ENCODE results near the gene RAVER2. TPM values are rescaled to one million over a fixed set of nuclear protein-coding genes. Genes with fewer than 3 reads are reported as not detected.

RAVER2 gene
- total and polyA plus RNA-seq, 2 experiments from 2014 or later = 14.1 to 28.6 TPM

- DNase-seq (ENCODE audit: low spot score) = no peak
- Histone ChIP-seq H3K4me2 (no peak overlapping the region), H3K79me2 (no peaks in the 10 kb centered on the region), H3K9me3 (ENCODE audit: low read depth) (no peaks in the 10 kb centered on the region), H3K27ac (no peak overlapping the region), H3K27me3 (no peaks in the 10 kb centered on the region), H3K4me3 (no peak overlapping the region), H2AFZ (no peak overlapping the region), H3K9me2 (replicated peaks; ENCODE audit: insufficient read depth) (no peaks in the 10 kb centered on the region), H3K4me1 (ENCODE audit: insufficient read depth) (no peaks in the 10 kb centered on the region), H4K20me1 (ENCODE audit: insufficient read depth, poor library complexity, severe bottlenecking) (no peaks in the 10 kb centered on the region), H3K36me3 (replicated peaks; ENCODE audit: insufficient read depth, low read depth) (no peaks in the 10 kb centered on the region)
- 51% methylated on average over 2 of the region's 2 CpGs for WGBS (ENCODE audit: low lambda C conversion rate, missing lambda C conversion rate)
- TF ChIP-seq EZH2 (IDR thresholded peaks at IDR 0.05; ENCODE audit: borderline replicate concordance) (no peak), EZH2phosphoT487 (IDR thresholded peaks at IDR 0.05; ENCODE audit: low read depth, severe bottlenecking, unreplicated experiment) (no peak)
- TF ChIP-seq, protein P1, sequence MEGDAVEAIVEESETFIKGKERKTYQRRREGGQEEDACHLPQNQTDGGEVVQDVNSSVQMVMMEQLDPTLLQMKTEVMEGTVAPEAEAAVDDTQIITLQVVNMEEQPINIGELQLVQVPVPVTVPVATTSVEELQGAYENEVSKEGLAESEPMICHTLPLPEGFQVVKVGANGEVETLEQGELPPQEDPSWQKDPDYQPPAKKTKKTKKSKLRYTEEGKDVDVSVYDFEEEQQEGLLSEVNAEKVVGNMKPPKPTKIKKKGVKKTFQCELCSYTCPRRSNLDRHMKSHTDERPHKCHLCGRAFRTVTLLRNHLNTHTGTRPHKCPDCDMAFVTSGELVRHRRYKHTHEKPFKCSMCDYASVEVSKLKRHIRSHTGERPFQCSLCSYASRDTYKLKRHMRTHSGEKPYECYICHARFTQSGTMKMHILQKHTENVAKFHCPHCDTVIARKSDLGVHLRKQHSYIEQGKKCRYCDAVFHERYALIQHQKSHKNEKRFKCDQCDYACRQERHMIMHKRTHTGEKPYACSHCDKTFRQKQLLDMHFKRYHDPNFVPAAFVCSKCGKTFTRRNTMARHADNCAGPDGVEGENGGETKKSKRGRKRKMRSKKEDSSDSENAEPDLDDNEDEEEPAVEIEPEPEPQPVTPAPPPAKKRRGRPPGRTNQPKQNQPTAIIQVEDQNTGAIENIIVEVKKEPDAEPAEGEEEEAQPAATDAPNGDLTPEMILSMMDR (IDR thresholded peaks at IDR 0.05; ENCODE audit: poor library complexity) = no peak
These were observed 23.7 kb upstream of the RAVER2 start for GRCh38 chr1:64721135-64721534.

GRCh38 chr1:64721576-64722145 is 23.2 kb upstream of the RAVER2 start:
- Histone ChIP-seq H3K4me2 (no peak overlapping the region), H3K79me2 (no peaks in the 10 kb centered on the region), H2AFZ (no peak overlapping the region), H3K9me2 (replicated peaks; ENCODE audit: insufficient read depth) (no peaks in the 10 kb centered on the region), H3K9me3 (ENCODE audit: low read depth) (no peaks in the 10 kb centered on the region), H4K20me1 (ENCODE audit: insufficient read depth, poor library complexity, severe bottlenecking) (no peaks in the 10 kb centered on the region), H3K36me3 (replicated peaks; ENCODE audit: insufficient read depth, low read depth) (no peaks in the 10 kb centered on the region), H3K27ac (no peak overlapping the region), H3K4me3 (no peak overlapping the region), H3K4me1 (ENCODE audit: insufficient read depth) (no peaks in the 10 kb centered on the region), H3K27me3 (no peaks in the 10 kb centered on the region)
- TF ChIP-seq, protein P1 (IDR thresholded peaks at IDR 0.05; ENCODE audit: poor library complexity) = no peak
- no peak for TF ChIP-seq EZH2phosphoT487 (IDR thresholded peaks at IDR 0.05; ENCODE audit: low read depth, severe bottlenecking, unreplicated experiment)
- no peak for TF ChIP-seq EZH2 (IDR thresholded peaks at IDR 0.05; ENCODE audit: borderline replicate concordance)
- no peak for DNase-seq (ENCODE audit: low spot score)
- 87% methylated on average over 2 of the region's 2 CpGs for WGBS (ENCODE audit: low lambda C conversion rate, missing lambda C conversion rate)

DNA sequence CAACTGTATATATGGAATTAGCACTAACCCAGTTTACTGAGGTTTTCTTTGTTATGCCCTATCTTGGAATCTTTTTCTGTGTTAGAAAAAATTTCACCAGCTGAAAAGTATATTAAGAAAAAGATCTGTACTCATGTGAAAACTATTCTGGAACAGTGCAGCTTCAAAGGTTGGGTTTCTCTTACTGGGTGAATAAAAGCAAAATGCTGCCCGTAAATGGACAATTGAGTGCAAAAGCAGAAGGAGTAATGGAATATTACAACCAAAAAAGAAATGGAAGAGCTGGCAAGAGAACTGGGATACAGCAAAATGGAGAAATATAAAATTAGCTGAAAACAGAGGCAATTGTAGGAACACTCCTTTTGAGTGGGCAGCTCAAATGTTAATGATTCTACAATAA is 17.0 kb upstream of the RAVER2 start:
- no peaks in the 10 kb centered on the region for H3K79me2 ChIP-seq
- H3K27me3 ChIP-seq = no peaks in the 10 kb centered on the region
- no peak for TF ChIP-seq EZH2 (IDR thresholded peaks at IDR 0.05; ENCODE audit: borderline replicate concordance)
- TF ChIP-seq, protein P1 (IDR thresholded peaks at IDR 0.05; ENCODE audit: poor library complexity) = no peak
- no peak for TF ChIP-seq EZH2phosphoT487 (IDR thresholded peaks at IDR 0.05; ENCODE audit: low read depth, severe bottlenecking, unreplicated experiment)
- H3K36me3 ChIP-seq (replicated peaks; ENCODE audit: insufficient read depth, low read depth) = no peaks in the 10 kb centered on the region
- no peak overlapping the region for H3K27ac ChIP-seq
- H4K20me1 ChIP-seq (ENCODE audit: insufficient read depth, poor library complexity, severe bottlenecking) = no peaks in the 10 kb centered on the region
- H2AFZ ChIP-seq = no peak overlapping the region
- H3K4me1 ChIP-seq (ENCODE audit: insufficient read depth) = no peaks in the 10 kb centered on the region
- DNase-seq (ENCODE audit: low spot score) = no peak
- H3K9me3 ChIP-seq (ENCODE audit: low read depth) = no peaks in the 10 kb centered on the region
- no peak overlapping the region for H3K4me3 ChIP-seq
- no peak overlapping the region for H3K4me2 ChIP-seq
- 90% methylated on average over 1 of the region's 1 CpG for WGBS (ENCODE audit: low lambda C conversion rate, missing lambda C conversion rate)
- no peaks in the 10 kb centered on the region for H3K9me2 ChIP-seq (replicated peaks; ENCODE audit: insufficient read depth)
